Suprapubic skin (tissue), 4 donors: ENCODE results near the gene SIRT6. TPM values are rescaled to one million over a fixed set of nuclear protein-coding genes. Genes with fewer than 3 reads are reported as not detected.

ENCODE experiments used
- DNase-seq, 2 donors: peaks; one replicate each; pipeline ENCODE4 v3.0.0-alpha.2; 2019; ENCODE audit warnings: low spot score in 2 of 2
- H3K27ac ChIP-seq: fragments of 200-600 bp; sonication (generic); one replicate; pipeline ENCODE4 v1.5.1; 2019
- H3K27me3 ChIP-seq: fragments of 200-600 bp; sonication (generic); one replicate; pipeline ENCODE4 v1.5.1; 2019
- H3K36me3 ChIP-seq: fragments of 200-600 bp; sonication (generic); one replicate; pipeline ENCODE4 v1.5.1; 2019
- H3K4me1 ChIP-seq: fragments of 200-600 bp; sonication (generic); one replicate; pipeline ENCODE4 v1.5.1; 2019
- H3K4me3 ChIP-seq: fragments of 200-600 bp; sonication (generic); one replicate; pipeline ENCODE4 v1.5.1; 2019; ENCODE audit warnings: mild to moderate bottlenecking
- H3K9me3 ChIP-seq: fragments of 200-600 bp; sonication (generic); one replicate; pipeline ENCODE4 v1.5.1; 2019
- CTCF ChIP-seq, 2 donors: fragments of 200-600 bp in 1 of 2; fragments of 450-650 bp in 1 of 2; sonication (generic) in 1 of 2; IDR thresholded peaks; one replicate each; pipeline ENCODE4 v1.5.1; 2016 to 2019; ENCODE audit warnings: antibody characterized with exemption in 2 of 2, mild to moderate bottlenecking in 1 of 2, moderate library complexity in 1 of 2
- EP300 ChIP-seq: sonication (generic); formaldehyde crosslinking; IDR thresholded peaks from one replicate; pipeline ENCODE4 v1.6.1; 2017; ENCODE audit warnings: antibody characterized with exemption
- POLR2A ChIP-seq, 2 donors: fragments of 450-650 bp; IDR thresholded peaks; one replicate each; pipeline ENCODE4 v1.6.1; 2017; ENCODE audit warnings: antibody characterized with exemption in 2 of 2, mild to moderate bottlenecking in 2 of 2, moderate library complexity in 2 of 2
- POLR2AphosphoS5 ChIP-seq, 3 donors: sonication (generic); formaldehyde crosslinking; IDR thresholded peaks; one replicate each; pipeline ENCODE4 v1.6.1; 2017; ENCODE audit warnings: antibody characterized with exemption in 3 of 3
- WGBS: methylation state at CpG from one replicate; pipeline ENCODE4 v1.1.5; 2018; 5-methylcytosine and 5-hydroxymethylcytosine counted together
- total RNA-seq, 4 donors: library from RNA; depleted of rRNA; stranded (reverse); fragments of >200 nt; gene quantifications; one replicate each; pipeline ENCODE4 v1.1.0, GENCODE V29; 2016

SIRT6 gene
- total RNA-seq, 4 donors from 2014 or later: 28.1 to 45.7 (median 31.8) TPM

- Histone ChIP-seq H3K27ac (no peak overlapping the region), H3K4me1 (peaks cover 6% of the 10 kb centered on the region), H3K9me3 (no peaks in the 10 kb centered on the region), H3K27me3 (peaks cover 25% of the 10 kb centered on the region), H3K4me3 (no peak overlapping the region), H3K36me3 (no peaks in the 10 kb centered on the region)
- no peak for TF ChIP-seq POLR2A (IDR thresholded peaks at IDR 0.05)
- DNase-seq: no peak
- WGBS: 85% methylated on average over 10 of the region's 10 CpGs
Observed at GRCh38 chr19:4206818-4207484, 24.6 kb upstream of the SIRT6 start.

- WGBS: 87% methylated on average over 4 of the region's 4 CpGs
- no peak overlapping the region for H3K4me3 ChIP-seq
- peaks cover 37% of the 10 kb centered on the region for H3K27me3 ChIP-seq
- no peaks in the 10 kb centered on the region for H3K36me3 ChIP-seq
- no peak for TF ChIP-seq POLR2A (IDR thresholded peaks at IDR 0.05)
- no peak for TF ChIP-seq CTCF (IDR thresholded peaks at IDR 0.05)
- TF ChIP-seq POLR2AphosphoS5 (IDR thresholded peaks at IDR 0.05): no peak
- no peak for TF ChIP-seq EP300
- no peak overlapping the region for H3K27ac ChIP-seq
- DNase-seq: no peak
- H3K9me3 ChIP-seq: no peaks in the 10 kb centered on the region
- peaks cover 14% of the 10 kb centered on the region for H3K4me1 ChIP-seq
Observed at GRCh38 chr19:4201798-4202197, 19.4 kb upstream of the SIRT6 start.

GRCh38 chr19:4200940-4201542, 18.7 kb upstream of the SIRT6 start:
- Histone ChIP-seq H3K36me3 (no peaks in the 10 kb centered on the region), H3K27me3 (peaks cover 44% of the 10 kb centered on the region), H3K4me1 (peaks cover 14% of the 10 kb centered on the region), H3K27ac (no peak overlapping the region), H3K9me3 (no peaks in the 10 kb centered on the region), H3K4me3 (no peak overlapping the region)
- TF ChIP-seq POLR2A (IDR thresholded peaks at IDR 0.05) (no peak), POLR2AphosphoS5 (IDR thresholded peaks at IDR 0.05) (no peak)
- no peak for DNase-seq
- WGBS: 86% methylated on average over 2 of the region's 2 CpGs

GRCh38 chr19:4199699-4200293, 17.4 kb upstream of the SIRT6 start:
- no peak overlapping the region for H3K4me3 ChIP-seq
- WGBS: 77% methylated on average over 19 of the region's 33 CpGs
- H3K36me3 ChIP-seq: no peaks in the 10 kb centered on the region
- H3K27me3 ChIP-seq: peaks cover 57% of the 10 kb centered on the region
- no peaks in the 10 kb centered on the region for H3K9me3 ChIP-seq
- peaks cover 14% of the 10 kb centered on the region for H3K4me1 ChIP-seq
- TF ChIP-seq POLR2AphosphoS5 (IDR thresholded peaks at IDR 0.05): no peak
- TF ChIP-seq EP300: no peak
- no peak for TF ChIP-seq POLR2A (IDR thresholded peaks at IDR 0.05)
- no peak for TF ChIP-seq CTCF (IDR thresholded peaks at IDR 0.05)
- no peak overlapping the region for H3K27ac ChIP-seq
- DNase-seq: no peak

- H3K4me3 ChIP-seq: peak overlapping the region; percentile 11
- TF ChIP-seq EP300 (no peak), CTCF (IDR thresholded peaks at IDR 0.05) (no peak)
- no peak overlapping the region for H3K27ac ChIP-seq
- 7% methylated on average over 25 of the region's 28 CpGs for WGBS
- no peaks in the 10 kb centered on the region for H3K36me3 ChIP-seq
- peaks cover 8% of the 10 kb centered on the region for H3K4me1 ChIP-seq
- no peak for DNase-seq
- H3K9me3 ChIP-seq: no peaks in the 10 kb centered on the region
- H3K27me3 ChIP-seq: peaks cover 66% of the 10 kb centered on the region
Observed at GRCh38 chr19:4198467-4199126, 16.2 kb upstream of the SIRT6 start.
